Heart right ventricle (tissue), 16 donors: Measurements from ENCODE around the gene SRGAP1. TPM values are rescaled to one million over a fixed set of nuclear protein-coding genes. Genes with fewer than 3 reads are reported as not detected.
A peak's percentile ranks its signal among the peaks of the same experiment; 100 is the strongest.

Experiments
- ATAC-seq, 8 donors: fragments of 200-7000 bp; cut with Tn5 transposase; one replicate each; pipeline ENCODE4 v1.9.1; 2020; ENCODE audit warnings: mild to moderate bottlenecking in 8 of 8, moderate library complexity in 8 of 8, moderate number of reproducible peaks in 1 of 8
- DNase-seq, 2 donors: peaks; one replicate each; pipeline ENCODE4 v3.0.0-alpha.2; 2020
- H3K27ac ChIP-seq, 10 donors: fragments of 200-600 bp; sonication (generic) in 2 of 10; one replicate each; pipeline versions ENCODE4 v1.5.0 to v1.8.0; 2020 to 2022; ENCODE audit warnings: mild to moderate bottlenecking in 3 of 10
- H3K27me3 ChIP-seq, 7 donors: fragments of 200-600 bp; one replicate each; pipeline ENCODE4 v1.8.0; 2021 to 2022; ENCODE audit warnings: mild to moderate bottlenecking in 2 of 7
- H3K36me3 ChIP-seq, 9 donors: fragments of 200-600 bp; sonication (generic) in 1 of 9; one replicate each; pipeline versions ENCODE4 v1.5.0 to v1.8.0; 2020 to 2022; ENCODE audit warnings: mild to moderate bottlenecking in 2 of 9
- H3K4me1 ChIP-seq, 9 donors: fragments of 200-600 bp; sonication (generic) in 1 of 9; one replicate each; pipeline versions ENCODE4 v1.5.0 to v1.8.0; 2020 to 2022; ENCODE audit warnings: mild to moderate bottlenecking in 4 of 9
- H3K4me3 ChIP-seq, 10 donors: fragments of 200-600 bp; sonication (generic) in 2 of 10; one replicate each; pipeline versions ENCODE4 v1.5.0 to v1.8.0; 2020 to 2022; ENCODE audit warnings: mild to moderate bottlenecking in 7 of 10, moderate library complexity in 2 of 10
- H3K9me3 ChIP-seq, 11 donors: fragments of 200-600 bp in 10 of 11; sonication (generic) in 2 of 11; one replicate each; pipeline versions ENCODE4 v1.5.0 to v1.8.0; 2013 to 2022; ENCODE audit warnings: mild to moderate bottlenecking in 2 of 11, control low read depth in 1 of 11, moderate library complexity in 1 of 11
- WGBS, 2 donors: extraction: QIAGEN DNeasy Blood & Tissue Kit; methylation state at CpG; one replicate each; pipeline ENCODE4 v1.1.7; 2013; ENCODE audit warnings: inconsistent platforms in 1 of 2; 5-methylcytosine and 5-hydroxymethylcytosine counted together
- intact Hi-C, 10 donors: fragments of 100-400 bp; cut with DNase I; formaldehyde crosslinking; loops; one replicate each; pipeline versions ENCODE4 v1.11.1 to v1.14.2; 2022
- polyA plus RNA-seq, 2 donors: library from polyadenylated mRNA; stranded (reverse); fragments of 200-250 nt; gene quantifications; one replicate each; pipeline ENCODE4 v1.2.3, GENCODE V29; 2013
- total RNA-seq, 10 donors: library from RNA; stranded (reverse); fragmentation: NEBNext Ultra II Directional in 3 of 10; extraction: Animal tissue kit (Norgen Biotek cat#: 25700) in 3 of 10; gene quantifications; one replicate each; pipeline versions ENCODE4 v1.2.1 to v1.2.4, GENCODE V29; 2021 to 2023
- TF ChIP-seq, protein P1 (sequence below), 9 donors: fragments of 200-600 bp; sonication (generic) in 2 of 9; IDR thresholded peaks; one replicate each; pipeline versions ENCODE4 v1.5.0 to v1.8.0; 2021 to 2022; ENCODE audit warnings: antibody characterized with exemption in 9 of 9, mild to moderate bottlenecking in 5 of 9, moderate library complexity in 1 of 9
- donor health status: Arrhythmogenic right ventricular cardiomyopathy.
- donor health status: ischemic (EF 13 %, LVEDD 7.1; RV severe dilation, severe dysfunction).
- donor health status: healthy with polysubstance abuse.
- donor health status: DM: no; HTN: yes; CAD: no.
- donor health status: DM: no; HTN: no; CAD: no.
- donor health status: ischemic (EF 25% LVEDD 6.9; RV normal size, moderate dysfunction).
- donor health status: ischemic (EF 25% LVEDD 5.7; RV mildly dilated, moderate dysfunction).
- donor health status: healthy.
- donor health status: DM: yes; HTN: yes; CAD: no.
- donor health status: Ischemic cardiomyopathy.
- donor health status: ischemic (EF 35%, LVEDD 5.7; RV mildly dilated, moderate dysfunction).
- donor health status: nonischemic (EF 11% LVEDD 7.7; RV severe dilation, severe dysfunction).
- donor health status: DM: yes; HTN: yes; CAD: no.
- donor health status: PGD.
- donor health status: ischemic (EF 29% LVEDD 5.4; RV normal size, mild dysfunction).
- donor health status: nonischemic (EF 23%, LVEDD 6.1; RV moderate dilation, normal function).

The SRGAP1 gene
- total and polyA plus RNA-seq, 12 donors, result 1.3 to 6.4 (median 3.6) TPM

- Histone ChIP-seq H3K4me1 (peaks cover 0 to 18% (median 11%) of the 10 kb centered on the region in 9 donors), H3K36me3 (no peaks in the 10 kb centered on the region), H3K9me3 (peaks cover 0 to 18% (median 0%) of the 10 kb centered on the region in 11 donors), H3K27me3 (no peaks in the 10 kb centered on the region), H3K27ac (no peak overlapping the region), H3K4me3 (no peak overlapping the region)
- intact Hi-C loops, result no loop called here
- TF ChIP-seq, protein P1, sequence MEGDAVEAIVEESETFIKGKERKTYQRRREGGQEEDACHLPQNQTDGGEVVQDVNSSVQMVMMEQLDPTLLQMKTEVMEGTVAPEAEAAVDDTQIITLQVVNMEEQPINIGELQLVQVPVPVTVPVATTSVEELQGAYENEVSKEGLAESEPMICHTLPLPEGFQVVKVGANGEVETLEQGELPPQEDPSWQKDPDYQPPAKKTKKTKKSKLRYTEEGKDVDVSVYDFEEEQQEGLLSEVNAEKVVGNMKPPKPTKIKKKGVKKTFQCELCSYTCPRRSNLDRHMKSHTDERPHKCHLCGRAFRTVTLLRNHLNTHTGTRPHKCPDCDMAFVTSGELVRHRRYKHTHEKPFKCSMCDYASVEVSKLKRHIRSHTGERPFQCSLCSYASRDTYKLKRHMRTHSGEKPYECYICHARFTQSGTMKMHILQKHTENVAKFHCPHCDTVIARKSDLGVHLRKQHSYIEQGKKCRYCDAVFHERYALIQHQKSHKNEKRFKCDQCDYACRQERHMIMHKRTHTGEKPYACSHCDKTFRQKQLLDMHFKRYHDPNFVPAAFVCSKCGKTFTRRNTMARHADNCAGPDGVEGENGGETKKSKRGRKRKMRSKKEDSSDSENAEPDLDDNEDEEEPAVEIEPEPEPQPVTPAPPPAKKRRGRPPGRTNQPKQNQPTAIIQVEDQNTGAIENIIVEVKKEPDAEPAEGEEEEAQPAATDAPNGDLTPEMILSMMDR (IDR thresholded peaks at IDR 0.05), result no peak
- WGBS, 2 donors, result 97 to 100% methylated on average over 1 of the region's 1 CpG
- ATAC-seq (no peak), DNase-seq (no peak)
These were observed 191.9 kb downstream of the SRGAP1 start for GRCh38 chr12:64036414-64036813.

DNA sequence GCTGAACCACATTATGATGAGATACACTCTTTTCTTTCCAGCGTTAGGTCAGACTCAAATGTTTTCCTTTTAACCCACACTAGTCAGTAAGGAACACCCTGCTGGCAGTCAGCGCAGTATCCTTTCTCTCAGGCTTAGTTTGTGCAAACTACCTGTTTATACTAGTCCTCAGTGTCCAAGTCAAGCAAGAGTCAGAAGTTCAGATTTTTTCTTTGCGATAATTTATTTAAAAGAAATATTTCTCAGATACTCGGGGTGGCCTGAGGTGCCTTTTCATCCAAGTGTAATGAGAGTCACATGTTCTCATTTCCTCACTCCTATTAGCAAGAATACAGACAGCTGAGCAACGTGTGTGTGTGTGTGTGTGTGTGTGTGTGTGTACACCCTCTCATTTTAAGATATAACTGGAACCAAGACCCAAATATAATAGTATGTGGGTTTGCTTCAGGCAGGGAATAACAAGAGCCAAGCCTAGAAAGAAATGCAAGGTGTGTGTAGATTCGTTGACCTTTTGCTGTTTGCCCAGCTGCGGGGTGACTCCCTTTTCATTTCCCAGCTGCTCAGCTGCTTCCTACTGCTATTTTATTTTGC, 194.9 kb downstream of the SRGAP1 start:
- 17 to 25% methylated on average over 7 of the region's 7 CpGs for WGBS, 2 donors
- peaks cover 0 to 23% (median 11%) of the 10 kb centered on the region in 9 donors for H3K4me1 ChIP-seq
- DNase-seq (peak in 1 of 2 donors; percentile 11), ATAC-seq (peak in 7 of 8 donors; percentile 61 to 82 (median 76))
- peaks cover 0 to 10% (median 0%) of the 10 kb centered on the region in 11 donors for H3K9me3 ChIP-seq
- no peaks in the 10 kb centered on the region for H3K36me3 ChIP-seq
- TF ChIP-seq, protein P1 (IDR thresholded peaks at IDR 0.05), result no peak
- intact Hi-C loops, result no loop called here
- H3K27ac ChIP-seq, result peak overlapping the region in 3 of 10 donors; percentile 0 to 53 (median 51)
- H3K4me3 ChIP-seq, result peak overlapping the region in 5 of 10 donors; percentile 24 to 31 (median 27)
- H3K27me3 ChIP-seq, result no peaks in the 10 kb centered on the region

- Histone ChIP-seq H3K4me3 (no peak overlapping the region), H3K9me3 (no peaks in the 10 kb centered on the region), H3K27me3 (no peaks in the 10 kb centered on the region), H3K4me1 (peaks cover 0 to 23% (median 11%) of the 10 kb centered on the region in 9 donors), H3K36me3 (no peaks in the 10 kb centered on the region), H3K27ac (no peak overlapping the region)
- no peak for ATAC-seq
- 72 to 75% methylated on average over 2 of the region's 2 CpGs for WGBS, 2 donors
- TF ChIP-seq, protein P1 (IDR thresholded peaks at IDR 0.05), result no peak
- no peak for DNase-seq
- intact Hi-C loops, result no loop called here
These were observed 198.4 kb downstream of the SRGAP1 start for GRCh38 chr12:64042911-64043310.

GRCh38 chr12:64044191-64044590, 199.7 kb downstream of the SRGAP1 start:
- ATAC-seq (no peak), DNase-seq (no peak)
- Histone ChIP-seq H3K27me3 (no peaks in the 10 kb centered on the region), H3K4me1 (peaks cover 0 to 15% (median 2%) of the 10 kb centered on the region in 9 donors), H3K9me3 (peaks cover 0 to 4% (median 0%) of the 10 kb centered on the region in 11 donors), H3K27ac (no peak overlapping the region), H3K36me3 (peaks cover 0 to 9% (median 0%) of the 10 kb centered on the region in 9 donors), H3K4me3 (no peak overlapping the region)
- intact Hi-C loops, result no loop called here
- TF ChIP-seq, protein P1 (IDR thresholded peaks at IDR 0.05), result no peak
- 81 to 86% methylated on average over 1 of the region's 1 CpG for WGBS, 2 donors
